Activated T-cell treated with anti-CD3 and anti-CD28 coated beads, Interleukin-2, amount 50 U/mL, for 4 hours (primary cell): ENCODE results near the gene CTRB2. TPM values are rescaled to one million over a fixed set of nuclear protein-coding genes. Genes with fewer than 3 reads are reported as not detected.
"Not testable (repeated sequence)": the region's sequence is repeated elsewhere in the genome, so short reads cannot be mapped to it uniquely, and the experiment has no call there.

ENCODE experiments used
- ATAC-seq, 2 donors: fragments of 200-7000 bp; cut with Tn5 transposase; one replicate each; pipeline ENCODE4 v1.10.0; 2021
- DNase-seq: peaks from one replicate; pipeline ENCODE4 v3.0.0-alpha.2; 2020
- H3K27me3 Mint-ChIP-seq: one replicate; pipeline ENCODE4 v1.8.0; 2021; ENCODE audit warnings: low read depth, mixed read lengths
- H3K36me3 Mint-ChIP-seq: one replicate; pipeline ENCODE4 v1.8.0; 2022; ENCODE audit warnings: mixed read lengths; ENCODE audit not compliant: insufficient read depth
- H3K4me1 Mint-ChIP-seq: one replicate; pipeline ENCODE4 v1.8.0; 2021; ENCODE audit warnings: low read depth, mixed read lengths
- H3K4me3 Mint-ChIP-seq: one replicate; pipeline ENCODE4 v1.8.0; 2021; ENCODE audit warnings: mild to moderate bottlenecking, moderate library complexity, mixed read lengths
- H3K9me3 Mint-ChIP-seq: one replicate; pipeline ENCODE4 v1.8.0; 2021; ENCODE audit warnings: mixed read lengths
- total RNA-seq, 3 donors: library from RNA; stranded (reverse); gene quantifications; one replicate each; pipeline ENCODE4 v1.2.1, GENCODE V29; 2021

CTRB2 gene
- total RNA-seq, 3 donors from 2014 or later = 5.5 to 10.3 (median 6.7) TPM

- H3K4me3 Mint-ChIP-seq = no peak overlapping the region
- H3K9me3 Mint-ChIP-seq = no peaks in the 10 kb centered on the region
- H3K27me3 Mint-ChIP-seq = peaks cover 12% of the 10 kb centered on the region
- H3K4me1 Mint-ChIP-seq = no peaks in the 10 kb centered on the region
- DNase-seq = no peak
- no peak for ATAC-seq
- H3K36me3 Mint-ChIP-seq = no peaks in the 10 kb centered on the region
These were observed 18.9 kb upstream of the CTRB2 start for GRCh38 chr16:75225678-75226515.

GRCh38 chr16:75225092-75225491 is 18.1 kb upstream of the CTRB2 start:
- DNase-seq (no peak), ATAC-seq (no peak)
- H3K4me1 Mint-ChIP-seq = no peaks in the 10 kb centered on the region
- H3K36me3 Mint-ChIP-seq = no peaks in the 10 kb centered on the region
- H3K4me3 Mint-ChIP-seq = no peak overlapping the region
- H3K9me3 Mint-ChIP-seq = no peaks in the 10 kb centered on the region
- peaks cover 12% of the 10 kb centered on the region for H3K27me3 Mint-ChIP-seq

- no peaks in the 10 kb centered on the region for H3K9me3 Mint-ChIP-seq
These were observed 17.5 kb upstream of the CTRB2 start for GRCh38 chr16:75224306-75225082.

GRCh38 chr16:75223129-75223528 is 16.2 kb upstream of the CTRB2 start:
- H3K9me3 Mint-ChIP-seq, H3K36me3 Mint-ChIP-seq, ATAC-seq, DNase-seq, H3K4me1 Mint-ChIP-seq, H3K4me3 Mint-ChIP-seq: not testable (repeated sequence)
- H3K27me3 Mint-ChIP-seq = peaks cover 12% of the 10 kb centered on the region

More at GRCh38 chr16:75224306-75225082, 17.5 kb upstream of the CTRB2 start:
- Mint-ChIP-seq H3K36me3 (no peaks in the 10 kb centered on the region), H3K4me3 (no peak overlapping the region), H3K4me1 (peaks cover 4% of the 10 kb centered on the region), H3K27me3 (peaks cover 12% of the 10 kb centered on the region)
- ATAC-seq (no peak), DNase-seq (no peak)

GRCh38 chr16:75222271-75222783 is 15.4 kb upstream of the CTRB2 start:
- ATAC-seq (no peak), DNase-seq (no peak)
- Mint-ChIP-seq H3K27me3 (peaks cover 6% of the 10 kb centered on the region), H3K36me3 (no peaks in the 10 kb centered on the region), H3K4me3 (no peak overlapping the region), H3K4me1 (peaks cover 8% of the 10 kb centered on the region), H3K9me3 (no peaks in the 10 kb centered on the region)

- DNase-seq = no peak
- Mint-ChIP-seq H3K4me1 (peaks cover 8% of the 10 kb centered on the region), H3K9me3 (no peaks in the 10 kb centered on the region), H3K27me3 (peaks cover 3% of the 10 kb centered on the region), H3K36me3 (no peaks in the 10 kb centered on the region), H3K4me3 (peak overlapping the region; percentile 27)
- peak; percentile 92 to 95 for ATAC-seq
These were observed 12.9 kb upstream of the CTRB2 start for GRCh38 chr16:75219838-75220237.

- no peak overlapping the region for H3K4me3 Mint-ChIP-seq
- no peak for DNase-seq
These were observed 12.1 kb upstream of the CTRB2 start for GRCh38 chr16:75219088-75219487.

GRCh38 chr16:75218256-75219076 is 11.5 kb upstream of the CTRB2 start, which contains the start of gene CTRB1:
CTRB1 (plus strand) TSS chr16:75218988; CDS start chr16:75219008, 20 bp downstream.
- ATAC-seq = peak in 1 of 2 donors; percentile 13
- Mint-ChIP-seq H3K4me1 (peaks cover 8% of the 10 kb centered on the region), H3K27me3 (peaks cover under 1% of the 10 kb centered on the region), H3K4me3 (peak within 1 kb of the TSS; percentile 27), H3K36me3 (no peaks in the 10 kb centered on the region), H3K9me3 (no peaks in the 10 kb centered on the region)
- DNase-seq = no peak

More at GRCh38 chr16:75219088-75219487, 12.1 kb upstream of the CTRB2 start:
- peaks cover 8% of the 10 kb centered on the region for H3K4me1 Mint-ChIP-seq
- H3K27me3 Mint-ChIP-seq = no peaks in the 10 kb centered on the region
- H3K9me3 Mint-ChIP-seq = no peaks in the 10 kb centered on the region
- no peaks in the 10 kb centered on the region for H3K36me3 Mint-ChIP-seq
- ATAC-seq = no peak

GRCh38 chr16:75217389-75217851 is 10.5 kb upstream of the CTRB2 start:
- Mint-ChIP-seq H3K4me1 (peaks cover 8% of the 10 kb centered on the region), H3K9me3 (no peaks in the 10 kb centered on the region), H3K27me3 (peaks cover 2% of the 10 kb centered on the region), H3K4me3 (no peak overlapping the region), H3K36me3 (no peaks in the 10 kb centered on the region)
- DNase-seq = no peak
- ATAC-seq = no peak

- Mint-ChIP-seq H3K27me3 (peaks cover 2% of the 10 kb centered on the region), H3K9me3 (no peaks in the 10 kb centered on the region), H3K4me3 (no peak overlapping the region), H3K36me3 (no peaks in the 10 kb centered on the region), H3K4me1 (peaks cover 8% of the 10 kb centered on the region)
- DNase-seq (no peak), ATAC-seq (no peak)
These were observed 9.6 kb upstream of the CTRB2 start for GRCh38 chr16:75216576-75216975.

GRCh38 chr16:75216127-75216526 is 9.2 kb upstream of the CTRB2 start:
- peaks cover 2% of the 10 kb centered on the region for H3K27me3 Mint-ChIP-seq
- no peak for DNase-seq
- H3K36me3 Mint-ChIP-seq = no peaks in the 10 kb centered on the region
- no peak overlapping the region for H3K4me3 Mint-ChIP-seq
- no peaks in the 10 kb centered on the region for H3K9me3 Mint-ChIP-seq
- peaks cover 8% of the 10 kb centered on the region for H3K4me1 Mint-ChIP-seq
- no peak for ATAC-seq

- H3K4me3 Mint-ChIP-seq, H3K4me1 Mint-ChIP-seq, DNase-seq, H3K36me3 Mint-ChIP-seq, H3K27me3 Mint-ChIP-seq, ATAC-seq, H3K9me3 Mint-ChIP-seq: not testable (repeated sequence)
These were observed 4.3 kb upstream of the CTRB2 start for GRCh38 chr16:75211286-75211685.

GRCh38 chr16:75209944-75210343 is 3.0 kb upstream of the CTRB2 start:
- DNase-seq (no peak), ATAC-seq (no peak)
- Mint-ChIP-seq H3K9me3 (no peaks in the 10 kb centered on the region), H3K27me3 (peaks cover 2% of the 10 kb centered on the region), H3K36me3 (no peaks in the 10 kb centered on the region), H3K4me1 (no peaks in the 10 kb centered on the region), H3K4me3 (no peak overlapping the region)

- DNase-seq, H3K27me3 Mint-ChIP-seq, H3K36me3 Mint-ChIP-seq, H3K4me1 Mint-ChIP-seq, H3K4me3 Mint-ChIP-seq, H3K9me3 Mint-ChIP-seq, ATAC-seq: not testable (repeated sequence)
These were observed 2.6 kb upstream of the CTRB2 start for GRCh38 chr16:75209514-75209913.
